SHP77 (cell line): ENCODE data around the gene MSRB2.
"Not testable (repeated sequence)": the region's sequence is repeated elsewhere in the genome, so short reads cannot be mapped to it uniquely, and the experiment has no call there.

Source experiments
- DNase-seq, 2 experiments: peaks; one replicate each; lab custom pipeline; 2025; lab: John Stamatoyannopoulos, UW

Gene MSRB2

DNA sequence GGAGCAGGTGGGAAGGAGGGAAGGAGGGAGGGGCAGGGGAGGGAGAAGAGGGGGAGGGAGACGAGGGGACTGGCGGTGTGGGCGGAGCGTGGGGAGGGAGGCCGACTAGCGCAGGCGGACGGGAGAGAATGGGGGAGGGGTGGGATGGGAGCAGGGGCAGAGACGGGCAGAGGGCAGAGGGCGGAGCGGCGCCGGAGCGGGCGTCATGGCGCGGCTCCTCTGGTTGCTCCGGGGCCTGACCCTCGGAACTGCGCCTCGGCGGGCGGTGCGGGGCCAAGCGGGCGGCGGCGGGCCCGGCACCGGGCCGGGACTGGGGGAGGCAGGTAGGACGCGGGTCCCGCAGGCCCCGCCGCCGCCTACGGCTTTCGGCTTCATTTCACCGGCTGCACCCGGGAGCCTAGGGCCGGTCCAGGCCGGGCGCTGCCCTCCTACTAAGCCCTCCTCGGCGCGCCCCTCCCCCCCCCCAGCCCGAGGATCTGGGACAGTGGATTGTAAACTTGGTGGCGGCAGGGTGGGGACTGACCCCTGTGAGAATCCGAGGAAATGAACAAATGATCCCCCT lies at the start of gene MSRB2:
Gene MSRB2 (plus strand): TSS at position 176 of the 562 bp plus-strand sequence. CDS start 30 bp downstream, at position 206.
- peak; percentile 89 to 91 for DNase-seq

DNA sequence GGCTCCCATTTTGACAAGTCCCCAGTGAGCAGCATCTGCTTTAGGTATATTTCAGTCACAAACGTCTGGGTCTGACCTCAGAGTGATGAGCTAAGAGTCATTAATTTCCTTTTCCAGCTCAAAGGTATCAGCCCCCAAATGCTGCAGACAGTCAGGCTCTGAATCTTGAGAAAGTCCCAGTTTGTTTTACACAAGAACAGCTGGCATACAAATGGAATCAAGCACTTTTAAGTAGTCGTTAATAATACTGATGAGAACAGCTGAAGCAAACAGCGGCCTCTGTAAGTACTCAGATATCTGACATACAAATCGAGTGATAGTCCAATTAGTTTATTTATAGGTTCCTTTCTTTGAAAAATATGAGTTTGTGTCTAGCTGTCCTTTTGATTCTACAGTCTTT lies 49.4 kb upstream of the MSRB2 start:
- DNase-seq, result no peak

- DNase-seq, result no peak
Observed at GRCh38 chr10:23047201-23048050, 48.0 kb upstream of the MSRB2 start.

DNA sequence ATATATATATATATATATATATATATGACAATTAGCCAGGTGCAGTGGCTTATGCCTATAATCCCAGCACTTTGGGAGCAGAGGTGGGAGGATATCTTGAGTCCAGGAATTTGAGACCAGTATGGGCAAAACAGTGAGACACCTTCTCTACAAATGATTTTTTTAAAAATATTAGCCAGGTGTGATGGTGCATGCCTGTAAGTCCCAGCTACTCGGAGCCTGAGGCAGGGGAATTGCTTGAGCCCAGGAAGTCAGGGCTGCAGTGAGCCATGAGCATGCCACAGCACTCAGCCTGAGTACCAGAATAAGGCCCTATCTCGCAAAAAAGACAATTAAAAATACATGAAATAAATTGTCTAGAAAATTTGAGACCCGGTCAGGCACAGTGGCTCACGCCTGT lies 47.2 kb upstream of the MSRB2 start:
- DNase-seq, result no peak

- DNase-seq, result no peak
Observed at GRCh38 chr10:23051278-23051677, 44.1 kb upstream of the MSRB2 start.

- DNase-seq, result no peak
Observed at GRCh38 chr10:23051855-23052331, 43.5 kb upstream of the MSRB2 start.

- no peak for DNase-seq
Observed at GRCh38 chr10:23053036-23053435, 42.3 kb upstream of the MSRB2 start.

DNA sequence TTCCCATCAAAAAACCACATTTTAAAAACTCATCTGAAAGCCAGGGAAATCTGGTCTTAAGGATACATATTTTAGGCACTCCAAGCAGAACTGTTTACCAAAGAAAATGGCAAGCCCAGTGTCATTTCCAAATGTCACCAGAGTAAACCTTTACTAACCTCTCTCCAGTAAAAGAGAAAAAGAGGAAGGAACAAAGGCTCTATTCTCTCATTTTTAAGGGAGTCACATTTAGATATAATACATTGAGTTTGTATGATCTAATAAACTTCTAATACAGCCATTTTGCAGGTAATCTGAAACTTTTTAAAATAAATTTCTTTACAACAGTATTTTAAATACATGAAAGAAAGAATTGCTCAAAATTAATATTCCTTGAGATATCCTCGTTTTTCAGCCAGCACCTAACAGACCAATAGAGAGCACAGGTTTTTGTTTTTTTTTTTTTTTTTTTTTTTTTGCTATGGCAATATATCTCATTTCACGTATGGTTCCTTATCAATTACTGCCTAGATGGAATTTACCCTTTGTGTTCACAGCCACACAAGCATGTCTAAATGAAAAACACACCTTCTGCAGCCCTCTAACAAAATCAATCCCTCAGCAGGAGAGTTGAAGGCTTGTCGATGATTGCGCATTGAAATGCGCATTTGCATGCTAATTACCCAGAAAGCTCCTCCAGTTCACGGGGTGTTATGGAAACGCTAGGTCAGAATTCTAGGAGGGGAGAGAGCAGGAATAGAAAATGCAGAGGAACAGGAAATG lies 39.8 kb upstream of the MSRB2 start:
- DNase-seq, result no peak

GRCh38 chr10:23056186-23056579 lies 39.2 kb upstream of the MSRB2 start:
- DNase-seq, result no peak

- no peak for DNase-seq
Observed at GRCh38 chr10:23058366-23058765, 37.0 kb upstream of the MSRB2 start.

- DNase-seq, result no peak
Observed at GRCh38 chr10:23060918-23061317, 34.5 kb upstream of the MSRB2 start.

GRCh38 chr10:23063045-23063972 lies 32.1 kb upstream of the MSRB2 start:
- no peak for DNase-seq

GRCh38 chr10:23063973-23064812 lies 31.2 kb upstream of the MSRB2 start:
- DNase-seq, result no peak

GRCh38 chr10:23064813-23065114 lies 30.6 kb upstream of the MSRB2 start:
- not testable (repeated sequence) for DNase-seq

DNA sequence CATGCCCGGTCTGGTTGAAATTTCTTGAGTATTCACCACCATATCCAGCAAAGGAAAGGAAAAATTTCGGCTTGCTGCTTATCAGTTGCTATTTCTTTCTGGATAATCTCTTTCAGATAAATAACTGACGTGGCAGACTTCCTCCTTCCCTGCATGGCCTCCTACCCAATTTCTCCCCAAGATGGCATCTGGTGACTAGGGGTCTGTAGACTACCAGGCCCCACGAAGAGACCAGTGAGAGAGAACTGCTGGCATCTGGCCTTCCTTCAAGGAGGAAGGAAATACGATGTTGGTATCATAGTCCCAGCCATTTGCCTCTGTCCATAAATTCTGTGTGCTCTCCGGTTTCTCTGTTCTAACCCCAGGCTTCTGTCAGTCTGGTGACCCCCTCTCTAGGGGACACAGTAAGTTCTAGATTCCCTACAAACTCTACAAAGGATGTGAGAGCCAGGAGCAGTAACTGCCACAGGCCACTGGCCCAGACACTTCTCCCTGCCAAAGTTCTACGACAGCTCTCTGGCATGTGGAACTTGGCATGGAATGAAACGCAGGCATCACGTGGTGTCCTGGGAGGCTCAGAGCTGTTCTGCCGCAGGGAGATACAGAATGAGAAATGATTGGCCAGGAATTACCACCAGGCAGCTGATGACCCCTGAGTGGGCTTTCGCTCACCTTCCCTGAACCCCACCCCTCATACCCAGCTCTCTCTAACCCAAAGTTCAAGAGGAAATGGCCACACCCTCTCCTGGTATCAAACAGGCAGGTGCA lies 30.0 kb upstream of the MSRB2 start:
- no peak for DNase-seq

DNA sequence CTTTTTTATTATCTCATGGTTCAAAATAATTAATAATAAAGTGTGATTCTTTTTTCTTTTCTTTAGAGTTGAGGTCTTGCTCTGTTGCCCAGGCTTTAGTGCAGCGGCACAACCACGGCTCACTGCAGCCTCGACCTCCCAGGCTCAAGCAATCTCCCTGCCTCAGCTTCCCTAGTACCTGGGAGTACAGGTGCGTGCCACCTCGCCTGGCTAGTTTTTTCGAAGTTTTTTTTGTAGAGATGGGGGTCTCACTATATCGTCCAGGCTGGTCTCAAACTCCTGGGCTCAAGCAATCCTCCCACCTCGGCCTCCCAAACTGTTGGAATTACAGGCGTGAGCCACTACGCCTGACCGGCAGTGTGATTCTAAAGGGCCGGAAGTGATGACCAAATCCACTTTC lies 28.0 kb upstream of the MSRB2 start:
- no peak for DNase-seq

DNA sequence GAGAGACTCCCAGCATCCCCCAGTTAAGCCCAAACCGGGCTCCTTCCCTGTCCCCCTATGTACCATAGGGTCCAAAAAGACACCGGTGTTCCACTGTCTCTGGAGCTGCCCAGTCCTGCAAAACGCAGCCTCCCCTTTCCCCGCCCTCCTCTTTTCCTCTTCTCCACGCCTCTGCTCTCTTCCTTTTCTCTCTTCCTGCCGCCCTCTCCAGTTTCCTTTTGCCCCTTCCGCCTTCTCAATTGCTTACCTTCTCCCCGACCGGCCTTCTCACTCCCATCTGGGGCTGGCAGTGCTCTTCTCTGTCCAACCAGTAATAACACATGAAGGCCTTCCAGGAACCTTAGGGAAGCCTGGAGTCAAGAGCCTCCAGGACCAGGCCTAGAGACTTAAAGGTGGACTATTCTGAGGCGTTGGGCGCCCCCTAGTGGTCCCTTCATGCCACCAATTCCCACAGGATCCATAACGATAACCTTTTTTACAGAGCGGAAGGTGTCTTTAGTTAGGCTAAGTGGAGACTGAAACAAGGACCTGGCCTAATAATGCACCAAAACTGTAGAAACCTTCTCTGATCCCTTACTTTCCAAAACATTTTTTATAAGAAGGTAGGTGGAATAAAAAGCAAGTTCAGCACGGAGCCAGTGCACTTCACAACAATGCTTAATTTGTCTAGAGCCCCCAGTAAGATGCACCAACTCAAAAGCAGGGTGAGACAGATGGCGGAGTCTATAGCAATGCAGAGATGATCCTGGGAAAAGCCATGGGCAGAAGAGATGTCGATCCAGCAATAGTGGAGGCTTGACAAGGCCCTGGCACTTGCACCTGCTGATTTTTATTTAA lies 27.2 kb upstream of the MSRB2 start:
- DNase-seq, result peak; percentile 63 to 68

DNA sequence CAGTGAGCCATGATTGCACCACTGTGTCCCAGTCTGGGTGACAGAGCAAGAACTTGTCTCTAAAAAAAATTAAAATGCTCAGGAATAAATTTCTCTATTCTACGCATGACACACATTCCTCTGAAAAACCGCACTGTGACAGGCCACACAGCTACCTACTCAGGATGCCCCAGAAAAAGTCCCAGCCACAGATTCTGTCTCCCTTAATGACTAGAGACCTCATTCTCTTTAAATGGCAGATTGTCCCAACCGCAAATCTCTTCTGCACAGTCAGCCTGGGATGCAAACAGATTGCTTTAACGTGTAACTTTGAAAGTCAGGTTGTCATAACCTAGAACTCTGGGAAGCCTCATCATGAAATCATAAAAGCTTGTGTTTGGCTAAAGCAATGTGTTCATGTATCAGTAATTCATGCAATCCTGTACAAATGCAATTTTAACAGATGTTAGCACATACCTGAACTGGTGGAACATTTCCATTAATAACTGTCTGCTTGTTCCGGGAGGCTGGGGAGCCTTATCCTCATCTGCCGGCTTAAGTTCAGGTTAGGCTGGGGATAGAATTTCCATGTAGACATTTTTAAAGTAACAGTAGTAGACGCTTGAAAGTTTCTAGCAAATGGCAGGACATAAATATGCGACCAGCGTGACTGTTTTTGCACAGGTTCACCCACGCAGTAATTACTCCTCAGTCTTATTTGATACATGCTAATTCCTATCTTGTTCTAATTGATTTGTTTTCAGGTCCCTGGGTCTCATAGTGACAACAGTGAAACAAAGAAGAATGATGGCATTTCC lies 26.2 kb upstream of the MSRB2 start:
- no peak for DNase-seq
